Smooth muscle cell (in vitro differentiated cells): ENCODE results near the gene ZNF354B. TPM values are rescaled to one million over a fixed set of nuclear protein-coding genes. Genes with fewer than 3 reads are reported as not detected.

Experiments used
- DNase-seq: peaks from one replicate; lab custom pipeline; 2025; ENCODE audit not compliant: unreplicated experiment; lab: John Stamatoyannopoulos, UW
- H2AFZ ChIP-seq: fragments of 200-600 bp; sonication (generic); 2 replicates; pipeline ENCODE4 v1.6.0; 2016; ENCODE audit warnings: antibody characterized with exemption, low read depth, mild to moderate bottlenecking
- H3F3A ChIP-seq: fragments of 200-600 bp; sonication (generic); 2 replicates; pipeline ENCODE4 v1.6.0; 2017; ENCODE audit warnings: antibody characterized with exemption, low read depth
- H3K27ac ChIP-seq: fragments of 200-600 bp; sonication (generic); 2 replicates; pipeline ENCODE4 v1.5.1; 2016; ENCODE audit warnings: low read depth, mild to moderate bottlenecking
- H3K27me3 ChIP-seq: fragments of 200-600 bp; sonication (generic); 2 replicates; pipeline ENCODE4 v1.6.1; 2016; ENCODE audit warnings: low read depth, mild to moderate bottlenecking
- H3K36me3 ChIP-seq: fragments of 200-600 bp; sonication (generic); 2 replicates; pipeline ENCODE4 v1.5.1; 2016; ENCODE audit warnings: low read depth
- H3K4me1 ChIP-seq: fragments of 200-600 bp; sonication (generic); 2 replicates; pipeline ENCODE4 v1.5.1; 2016; ENCODE audit warnings: low read depth
- H3K4me2 ChIP-seq: fragments of 200-600 bp; sonication (generic); 2 replicates; pipeline ENCODE4 v1.6.0; 2016; ENCODE audit warnings: mild to moderate bottlenecking
- H3K4me3 ChIP-seq: fragments of 200-600 bp; sonication (generic); 2 replicates; pipeline ENCODE4 v1.5.1; 2016; ENCODE audit warnings: mild to moderate bottlenecking
- H3K79me2 ChIP-seq: fragments of 200-600 bp; sonication (generic); 2 replicates; pipeline ENCODE4 v1.6.0; 2016; ENCODE audit warnings: low read depth, mild to moderate bottlenecking
- H3K9ac ChIP-seq: fragments of 200-600 bp; sonication (generic); 2 replicates; pipeline ENCODE4 v1.6.0; 2016; ENCODE audit warnings: low read depth
- H3K9me3 ChIP-seq: fragments of 200-600 bp; sonication (generic); replicated peaks from 2 replicates; pipeline ENCODE4 v1.5.1; 2016; ENCODE audit warnings: low read depth
- H4K20me1 ChIP-seq: fragments of 200-600 bp; sonication (generic); 2 replicates; pipeline ENCODE4 v1.6.0; 2016; ENCODE audit warnings: low read depth
- CTCF ChIP-seq: fragments of 200-600 bp; sonication (generic); IDR thresholded peaks from 2 replicates; pipeline ENCODE4 v1.5.1; 2017; ENCODE audit warnings: borderline replicate concordance, mild to moderate bottlenecking, antibody characterized with exemption; ENCODE audit not compliant: insufficient read depth, poor library complexity, severe bottlenecking
- WGBS: methylation state at CpG from one replicate; pipeline ENCODE4 v1.1.7; 2016; ENCODE audit warnings: low lambda C conversion rate; 5-methylcytosine and 5-hydroxymethylcytosine counted together
- polyA plus RNA-seq: library from polyadenylated mRNA; unstranded; fragments of >200 nt; fragmentation: Nextera tagmentation; extraction: Ambion mirVana; gene quantifications from 2 replicates; pipeline ENCODE4 v1.2.1, GENCODE V29; 2016
- small RNA-seq: library from RNA; depleted of rRNA; stranded (forward); fragments of <200 nt; gene quantifications from one replicate; pipeline ENCODE3, GENCODE V24; 2014
- total RNA-seq: library from RNA; depleted of rRNA; stranded (reverse); fragments of >200 nt; gene quantifications from 2 replicates; pipeline ENCODE4 v1.2.3, GENCODE V29; 2014

ZNF354B gene
- total and polyA plus RNA-seq, 2 experiments from 2014 or later, result 2.2 to 10.9 TPM

- Histone ChIP-seq H3K79me2 (no peaks in the 10 kb centered on the region), H3K4me2 (no peak overlapping the region), H4K20me1 (no peaks in the 10 kb centered on the region), H3K27me3 (no peaks in the 10 kb centered on the region), H3F3A (no peaks in the 10 kb centered on the region), H3K9ac (no peak overlapping the region), H3K27ac (no peak overlapping the region), H3K36me3 (peaks cover 16% of the 10 kb centered on the region), H3K4me3 (no peak overlapping the region), H2AFZ (no peak overlapping the region), H3K9me3 (peaks cover 7% of the 10 kb centered on the region), H3K4me1 (no peaks in the 10 kb centered on the region)
- TF ChIP-seq CTCF, result no peak
- DNase-seq, result no peak
- 76% methylated on average over 3 of the region's 3 CpGs for WGBS
Measured at GRCh38 chr5:178902849-178903248, 43.1 kb downstream of the ZNF354B start.

GRCh38 chr5:178931846-178932760, 72.3 kb downstream of the ZNF354B start:
- no peaks in the 10 kb centered on the region for H3K4me1 ChIP-seq
- H3K36me3 ChIP-seq, result no peaks in the 10 kb centered on the region
- H4K20me1 ChIP-seq, result no peaks in the 10 kb centered on the region
- H3K27ac ChIP-seq, result no peak overlapping the region
- no peaks in the 10 kb centered on the region for H3K27me3 ChIP-seq
- 91% methylated on average over 11 of the region's 11 CpGs for WGBS
- H3K4me2 ChIP-seq, result no peak overlapping the region
- no peak overlapping the region for H3K4me3 ChIP-seq
- no peaks in the 10 kb centered on the region for H3K79me2 ChIP-seq
- no peak for TF ChIP-seq CTCF
- H3K9me3 ChIP-seq, result peaks cover 68% of the 10 kb centered on the region
- no peak for DNase-seq
- H2AFZ ChIP-seq, result no peak overlapping the region
- peaks cover 8% of the 10 kb centered on the region for H3F3A ChIP-seq
- H3K9ac ChIP-seq, result no peak overlapping the region

Small RNA genes lying within 50 kb of the gene (small RNA-seq; reads per million reads assigned to genes)
- gene AC126915.2 (0.08 reads per million), gene AC126915.3 (not detected)

Other genes with a start within 250 kb of the ZNF354B start
- gene CLK4, start 232.9 kb upstream of the ZNF354B start, total RNA-seq, result 21.9 and 25.7 TPM in 2 replicates
- gene CLK4, start 232.9 kb upstream of the ZNF354B start, polyA plus RNA-seq, result 8.9 and 10.3 TPM in 2 replicates
- gene ZNF354A, start 129.3 kb upstream of the ZNF354B start, total RNA-seq, result 12.7 and 14.5 TPM in 2 replicates
- 8.0 and 10.0 TPM in 2 replicates for gene ZNF354A, start 129.3 kb upstream of the ZNF354B start, polyA plus RNA-seq
- 3.2 and 5.8 TPM in 2 replicates for gene ZFP2, start 36.0 kb downstream of the ZNF354B start, total RNA-seq
- gene ZFP2, start 36.0 kb downstream of the ZNF354B start, polyA plus RNA-seq, result 2.2 and 3.2 TPM in 2 replicates
- 0.76 TPM in 1 of 2 replicates, not detected in the other for gene ZNF454, start 81.2 kb downstream of the ZNF354B start, total RNA-seq
- gene ZNF454, start 81.2 kb downstream of the ZNF354B start, polyA plus RNA-seq, result 0.07 and 0.17 TPM in 2 replicates
- gene GRM6, start 135.4 kb downstream of the ZNF354B start, total RNA-seq, result not detected in 2 replicates
- not detected in 2 replicates for gene GRM6, start 135.4 kb downstream of the ZNF354B start, polyA plus RNA-seq
- gene ZNF879, start 163.9 kb downstream of the ZNF354B start, total RNA-seq, result 1.1 and 4.5 TPM in 2 replicates
- 0.58 and 3.0 TPM in 2 replicates for gene ZNF879, start 163.9 kb downstream of the ZNF354B start, polyA plus RNA-seq
- gene ZNF354C, start 200.4 kb downstream of the ZNF354B start, total RNA-seq, result 11.7 and 14.3 TPM in 2 replicates
- 1.6 and 4.0 TPM in 2 replicates for gene ZNF354C, start 200.4 kb downstream of the ZNF354B start, polyA plus RNA-seq